WTC11 (cell line): ENCODE results near the gene ATXN10. TPM values are rescaled to one million over a fixed set of nuclear protein-coding genes. Genes with fewer than 3 reads are reported as not detected.

Source experiments
- ATAC-seq: fragments of 200-7000 bp; cut with Tn5 transposase; 2 replicates; pipeline ENCODE4 v1.10.0; 2021; ENCODE audit warnings: mild to moderate bottlenecking, moderate library complexity
- CTCF ChIA-PET: fragments of 300-600 bp; sonication (Branson Sonifier 250); formaldehyde crosslinking; loops from one replicate; lab custom pipeline; 2021; ENCODE audit warnings: antibody characterized with exemption; lab: Charles Lee
- POLR2A ChIA-PET: fragments of 350-600 bp; sonication (Branson Sonifier 250); formaldehyde crosslinking; loops from one replicate; lab custom pipeline; 2021; ENCODE audit warnings: antibody characterized with exemption; lab: Charles Lee
- DNase-seq: peaks from one replicate; pipeline ENCODE4 v3.0.0; 2021; ENCODE audit warnings: low spot score
- H3K27ac Mint-ChIP-seq: 2 replicates; pipeline ENCODE4 v1.8.0; 2021; ENCODE audit warnings: mixed read lengths
- H3K27me3 Mint-ChIP-seq: 2 replicates; pipeline ENCODE4 v1.8.0; 2021; ENCODE audit warnings: low read depth, mild to moderate bottlenecking, moderate library complexity, mixed read lengths
- H3K36me3 Mint-ChIP-seq: 2 replicates; pipeline ENCODE4 v1.8.0; 2021; ENCODE audit warnings: mixed read lengths
- H3K4me1 Mint-ChIP-seq: 2 replicates; pipeline ENCODE4 v1.8.0; 2022; ENCODE audit warnings: mixed read lengths
- H3K4me3 Mint-ChIP-seq: 2 replicates; pipeline ENCODE4 v1.8.0; 2021; ENCODE audit warnings: mild to moderate bottlenecking, moderate library complexity, mixed read lengths
- H3K9me3 Mint-ChIP-seq: 2 replicates; pipeline ENCODE4 v1.8.0; 2021; ENCODE audit warnings: mixed read lengths
- CREM ChIP-seq: sonication (generic); formaldehyde crosslinking; IDR thresholded peaks from 2 replicates; pipeline ENCODE4 v1.8.1; 2022; ENCODE audit warnings: mild to moderate bottlenecking, missing genetic modification reagents, moderate library complexity
- ETV6 ChIP-seq: sonication (generic); formaldehyde crosslinking; IDR thresholded peaks from 2 replicates; pipeline ENCODE4 v1.8.1; 2022; ENCODE audit warnings: mild to moderate bottlenecking, missing genetic modification reagents
- FOXJ3 ChIP-seq: sonication (generic); formaldehyde crosslinking; IDR thresholded peaks from 2 replicates; pipeline ENCODE4 v1.9.0; 2021; ENCODE audit warnings: missing genetic modification reagents, mild to moderate bottlenecking, borderline replicate concordance
- GRHL2 ChIP-seq: fragments of 250-450 bp; sonication (Bioruptor Pico); IDR thresholded peaks from 2 replicates; pipeline ENCODE4 v1.8.0; 2022; ENCODE audit warnings: mild to moderate bottlenecking, moderate library complexity; ENCODE audit not compliant: insufficient replicate concordance, severe bottlenecking
- JAZF1 ChIP-seq: fragments of 250-450 bp; sonication (Bioruptor Pico); IDR thresholded peaks from 2 replicates; pipeline ENCODE4 v1.9.0; 2021; ENCODE audit warnings: moderate library complexity, mild to moderate bottlenecking, inconsistent platforms
- KAT7 ChIP-seq: sonication (generic); formaldehyde crosslinking; IDR thresholded peaks from 2 replicates; pipeline ENCODE4 v1.8.1; 2023; ENCODE audit warnings: missing genetic modification reagents, mild to moderate bottlenecking, borderline replicate concordance
- SMAD3 ChIP-seq: sonication (generic); formaldehyde crosslinking; IDR thresholded peaks from 2 replicates; pipeline ENCODE4 v1.8.0; 2022; ENCODE audit warnings: missing genetic modification reagents, mild to moderate bottlenecking, borderline replicate concordance
- TEAD1 ChIP-seq: sonication (generic); formaldehyde crosslinking; IDR thresholded peaks from 2 replicates; pipeline ENCODE4 v1.8.0; 2022; ENCODE audit warnings: mild to moderate bottlenecking, missing genetic modification reagents
- ZBTB21 ChIP-seq: sonication (generic); formaldehyde crosslinking; IDR thresholded peaks from 2 replicates; pipeline ENCODE4 v1.8.1; 2023; ENCODE audit warnings: mild to moderate bottlenecking, missing genetic modification reagents, borderline replicate concordance
- ZNF138 ChIP-seq: sonication (generic); formaldehyde crosslinking; conservative IDR thresholded peaks from 2 replicates; pipeline ENCODE4 v1.8.1; 2022; ENCODE audit warnings: mild to moderate bottlenecking, moderate library complexity, missing genetic modification reagents
- total RNA-seq: library from RNA; stranded (reverse); gene quantifications from 3 replicates; pipeline ENCODE4 v1.2.3, GENCODE V29; 2021
- TF ChIP-seq, protein P1 (sequence below): sonication (generic); formaldehyde crosslinking; IDR thresholded peaks from 2 replicates; pipeline ENCODE4 v1.8.0; 2023; ENCODE audit warnings: missing genetic modification reagents
- TF ChIP-seq, protein P2 (sequence below): sonication (generic); formaldehyde crosslinking; IDR thresholded peaks from 2 replicates; pipeline ENCODE4 v1.8.1; 2022; ENCODE audit warnings: low read depth, missing genetic modification reagents, borderline replicate concordance
- TF ChIP-seq, protein P3 (sequence below): fragments of 250-450 bp; sonication (Bioruptor Pico); IDR thresholded peaks from 2 replicates; pipeline ENCODE4 v1.8.0; 2021; ENCODE audit warnings: mild to moderate bottlenecking
- TF ChIP-seq, protein P4 (sequence below): sonication (generic); formaldehyde crosslinking; IDR thresholded peaks from 2 replicates; pipeline ENCODE4 v1.8.0; 2022; ENCODE audit warnings: missing genetic modification reagents
- TF ChIP-seq, protein P5 (sequence below): sonication (generic); formaldehyde crosslinking; conservative IDR thresholded peaks from 2 replicates; pipeline ENCODE4 v1.8.1; 2022; ENCODE audit warnings: mild to moderate bottlenecking, missing genetic modification reagents
- TF ChIP-seq, protein P6 (sequence below): sonication (generic); formaldehyde crosslinking; IDR thresholded peaks from 2 replicates; pipeline ENCODE4 v1.8.0; 2022; ENCODE audit warnings: mild to moderate bottlenecking, missing genetic modification reagents

The ATXN10 gene
- total RNA-seq, 1 experiment from 2014 or later: 185 TPM

DNA sequence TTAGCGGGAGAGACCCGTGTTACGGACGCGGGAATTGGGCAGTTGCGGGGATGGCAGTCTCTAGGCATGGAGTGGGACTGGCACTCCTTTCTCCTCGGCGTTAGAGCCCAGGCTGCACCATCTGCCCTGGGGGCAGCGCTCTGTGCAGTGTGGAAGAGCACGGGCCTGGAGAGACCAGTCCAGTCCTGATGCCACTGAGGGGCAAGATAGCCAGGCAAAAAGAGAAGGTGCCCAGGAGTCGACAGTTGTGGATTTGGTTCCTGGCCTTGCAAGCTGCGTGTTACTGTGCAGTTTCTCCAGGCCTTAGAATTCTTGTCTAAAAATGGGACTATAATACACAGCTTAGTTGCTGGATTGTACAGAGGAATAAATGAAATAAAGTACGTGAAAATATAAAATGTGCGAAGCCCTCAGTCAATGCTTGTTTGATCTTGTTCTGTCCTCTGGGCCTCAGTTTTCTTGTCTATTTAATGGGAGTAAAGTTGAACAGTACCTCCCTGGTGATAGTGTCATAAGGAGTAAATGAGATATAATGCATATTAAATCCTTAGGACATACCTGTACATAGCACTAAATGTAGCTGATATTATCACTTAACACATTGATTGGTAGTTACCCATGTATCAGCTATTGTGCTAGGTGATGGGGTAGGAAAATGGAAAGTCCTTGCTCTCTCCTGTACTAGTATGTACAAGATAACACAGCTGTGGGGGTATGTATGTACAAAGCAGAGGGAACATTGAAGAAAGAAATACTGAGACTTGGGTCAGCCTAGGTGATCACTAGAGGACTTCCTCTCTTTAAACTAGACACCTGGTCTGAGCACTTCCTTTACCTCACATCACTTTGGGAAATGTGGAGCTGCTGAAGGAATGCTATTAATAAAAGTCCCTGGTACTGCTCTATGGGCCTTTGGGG, 1.2 kb downstream of the ATXN10 start:
- POLR2A ChIA-PET: no interaction called here

DNA sequence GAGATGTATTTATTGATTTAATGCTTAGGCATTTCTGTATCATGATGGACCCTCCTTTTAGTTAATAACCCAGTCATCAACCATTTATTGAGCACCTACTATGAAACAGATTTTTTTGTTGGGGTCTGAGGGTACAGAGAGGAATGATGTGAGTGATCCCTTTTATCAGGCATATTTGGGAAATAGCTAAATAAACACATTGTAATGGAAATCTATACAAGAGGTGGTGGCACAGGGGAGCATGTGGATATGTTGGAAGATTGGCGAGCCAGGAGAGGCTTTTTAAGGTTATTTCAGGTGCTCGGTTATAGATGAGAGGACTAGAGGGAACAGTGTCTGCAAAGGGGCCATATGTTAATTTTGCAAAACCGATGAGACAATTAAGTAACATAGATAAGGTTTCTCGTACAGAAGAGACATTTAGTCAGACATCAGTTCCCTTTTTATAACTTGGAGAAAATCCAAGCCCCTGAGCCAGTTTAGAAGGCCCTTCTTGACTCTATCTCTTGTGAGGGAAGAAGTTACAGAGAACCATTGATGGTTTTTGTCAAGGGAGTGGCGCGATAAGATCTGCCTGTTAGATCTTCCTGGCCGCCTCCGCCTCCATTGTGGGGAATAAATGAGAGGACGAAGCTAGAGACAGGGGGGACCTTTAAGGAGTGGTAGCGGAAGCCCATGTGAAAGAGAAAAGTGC, 2.0 kb downstream of the ATXN10 start:
- Mint-ChIP-seq H3K27me3 (no peaks in the 10 kb centered on the region), H3K4me3 (peak overlapping the region; percentile 92), H3K9me3 (no peaks in the 10 kb centered on the region), H3K27ac (peak overlapping the region; percentile 23), H3K4me1 (peaks cover 27% of the 10 kb centered on the region), H3K36me3 (0 out of 2 replicates have a peak, but pooled peaks cover 7% of the 10 kb centered on the region)
- ATAC-seq (no peak), DNase-seq (no peak)
- ChIA-PET POLR2A (no interaction called here), CTCF (no interaction called here)
- TF ChIP-seq, protein P1, sequence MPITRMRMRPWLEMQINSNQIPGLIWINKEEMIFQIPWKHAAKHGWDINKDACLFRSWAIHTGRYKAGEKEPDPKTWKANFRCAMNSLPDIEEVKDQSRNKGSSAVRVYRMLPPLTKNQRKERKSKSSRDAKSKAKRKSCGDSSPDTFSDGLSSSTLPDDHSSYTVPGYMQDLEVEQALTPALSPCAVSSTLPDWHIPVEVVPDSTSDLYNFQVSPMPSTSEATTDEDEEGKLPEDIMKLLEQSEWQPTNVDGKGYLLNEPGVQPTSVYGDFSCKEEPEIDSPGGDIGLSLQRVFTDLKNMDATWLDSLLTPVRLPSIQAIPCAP (CRISPR knock-in tag): no peak
- no peak for TF ChIP-seq ZBTB21 (CRISPR knock-in tag)
- no peak for TF ChIP-seq CREM (CRISPR knock-in tag)
- no peak for TF ChIP-seq TEAD1 (CRISPR knock-in tag)
- no peak for TF ChIP-seq JAZF1 (CRISPR knock-in tag)
- TF ChIP-seq, protein P2, sequence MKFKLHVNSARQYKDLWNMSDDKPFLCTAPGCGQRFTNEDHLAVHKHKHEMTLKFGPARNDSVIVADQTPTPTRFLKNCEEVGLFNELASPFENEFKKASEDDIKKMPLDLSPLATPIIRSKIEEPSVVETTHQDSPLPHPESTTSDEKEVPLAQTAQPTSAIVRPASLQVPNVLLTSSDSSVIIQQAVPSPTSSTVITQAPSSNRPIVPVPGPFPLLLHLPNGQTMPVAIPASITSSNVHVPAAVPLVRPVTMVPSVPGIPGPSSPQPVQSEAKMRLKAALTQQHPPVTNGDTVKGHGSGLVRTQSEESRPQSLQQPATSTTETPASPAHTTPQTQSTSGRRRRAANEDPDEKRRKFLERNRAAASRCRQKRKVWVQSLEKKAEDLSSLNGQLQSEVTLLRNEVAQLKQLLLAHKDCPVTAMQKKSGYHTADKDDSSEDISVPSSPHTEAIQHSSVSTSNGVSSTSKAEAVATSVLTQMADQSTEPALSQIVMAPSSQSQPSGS (CRISPR knock-in tag): no peak
- TF ChIP-seq, protein P3, sequence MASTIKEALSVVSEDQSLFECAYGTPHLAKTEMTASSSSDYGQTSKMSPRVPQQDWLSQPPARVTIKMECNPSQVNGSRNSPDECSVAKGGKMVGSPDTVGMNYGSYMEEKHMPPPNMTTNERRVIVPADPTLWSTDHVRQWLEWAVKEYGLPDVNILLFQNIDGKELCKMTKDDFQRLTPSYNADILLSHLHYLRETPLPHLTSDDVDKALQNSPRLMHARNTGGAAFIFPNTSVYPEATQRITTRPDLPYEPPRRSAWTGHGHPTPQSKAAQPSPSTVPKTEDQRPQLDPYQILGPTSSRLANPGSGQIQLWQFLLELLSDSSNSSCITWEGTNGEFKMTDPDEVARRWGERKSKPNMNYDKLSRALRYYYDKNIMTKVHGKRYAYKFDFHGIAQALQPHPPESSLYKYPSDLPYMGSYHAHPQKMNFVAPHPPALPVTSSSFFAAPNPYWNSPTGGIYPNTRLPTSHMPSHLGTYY (CRISPR knock-in tag): no peak
- TF ChIP-seq, protein P4, sequence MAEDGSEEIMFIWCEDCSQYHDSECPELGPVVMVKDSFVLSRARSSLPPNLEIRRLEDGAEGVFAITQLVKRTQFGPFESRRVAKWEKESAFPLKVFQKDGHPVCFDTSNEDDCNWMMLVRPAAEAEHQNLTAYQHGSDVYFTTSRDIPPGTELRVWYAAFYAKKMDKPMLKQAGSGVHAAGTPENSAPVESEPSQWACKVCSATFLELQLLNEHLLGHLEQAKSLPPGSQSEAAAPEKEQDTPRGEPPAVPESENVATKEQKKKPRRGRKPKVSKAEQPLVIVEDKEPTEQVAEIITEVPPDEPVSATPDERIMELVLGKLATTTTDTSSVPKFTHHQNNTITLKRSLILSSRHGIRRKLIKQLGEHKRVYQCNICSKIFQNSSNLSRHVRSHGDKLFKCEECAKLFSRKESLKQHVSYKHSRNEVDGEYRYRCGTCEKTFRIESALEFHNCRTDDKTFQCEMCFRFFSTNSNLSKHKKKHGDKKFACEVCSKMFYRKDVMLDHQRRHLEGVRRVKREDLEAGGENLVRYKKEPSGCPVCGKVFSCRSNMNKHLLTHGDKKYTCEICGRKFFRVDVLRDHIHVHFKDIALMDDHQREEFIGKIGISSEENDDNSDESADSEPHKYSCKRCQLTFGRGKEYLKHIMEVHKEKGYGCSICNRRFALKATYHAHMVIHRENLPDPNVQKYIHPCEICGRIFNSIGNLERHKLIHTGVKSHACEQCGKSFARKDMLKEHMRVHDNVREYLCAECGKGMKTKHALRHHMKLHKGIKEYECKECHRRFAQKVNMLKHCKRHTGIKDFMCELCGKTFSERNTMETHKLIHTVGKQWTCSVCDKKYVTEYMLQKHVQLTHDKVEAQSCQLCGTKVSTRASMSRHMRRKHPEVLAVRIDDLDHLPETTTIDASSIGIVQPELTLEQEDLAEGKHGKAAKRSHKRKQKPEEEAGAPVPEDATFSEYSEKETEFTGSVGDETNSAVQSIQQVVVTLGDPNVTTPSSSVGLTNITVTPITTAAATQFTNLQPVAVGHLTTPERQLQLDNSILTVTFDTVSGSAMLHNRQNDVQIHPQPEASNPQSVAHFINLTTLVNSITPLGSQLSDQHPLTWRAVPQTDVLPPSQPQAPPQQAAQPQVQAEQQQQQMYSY (CRISPR knock-in tag): no peak
- TF ChIP-seq GRHL2 (CRISPR knock-in tag): no peak
- TF ChIP-seq SMAD3 (CRISPR knock-in tag): no peak
- TF ChIP-seq FOXJ3 (CRISPR knock-in tag): no peak
- TF ChIP-seq, protein P5, sequence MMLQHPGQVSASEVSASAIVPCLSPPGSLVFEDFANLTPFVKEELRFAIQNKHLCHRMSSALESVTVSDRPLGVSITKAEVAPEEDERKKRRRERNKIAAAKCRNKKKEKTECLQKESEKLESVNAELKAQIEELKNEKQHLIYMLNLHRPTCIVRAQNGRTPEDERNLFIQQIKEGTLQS (CRISPR knock-in tag): no peak

More for the DNA sequence above, 1.2 kb downstream of the ATXN10 start:
- CTCF ChIA-PET: interaction anchor here (1.6 kb wide), 1 partner anchor 191 kb away, joined by 9 read pairs; no protein-coding TSS in a partner anchor
- ATAC-seq: peak; percentile 7
- Mint-ChIP-seq H3K9me3 (no peaks in the 10 kb centered on the region), H3K4me1 (peaks cover 26% of the 10 kb centered on the region), H3K27ac (no peak overlapping the region; the same call in 1 of the 2 replicates), H3K36me3 (0 out of 2 replicates have a peak, but pooled peaks cover 7% of the 10 kb centered on the region), H3K4me3 (peak overlapping the region; percentile 92), H3K27me3 (no peaks in the 10 kb centered on the region; the same call in 1 of the 2 replicates)
- TF ChIP-seq, protein P6, sequence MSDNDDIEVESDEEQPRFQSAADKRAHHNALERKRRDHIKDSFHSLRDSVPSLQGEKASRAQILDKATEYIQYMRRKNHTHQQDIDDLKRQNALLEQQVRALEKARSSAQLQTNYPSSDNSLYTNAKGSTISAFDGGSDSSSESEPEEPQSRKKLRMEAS (CRISPR knock-in tag): 0 out of 2 replicates have a peak, but pooled peaks have one; percentile 2
- peak; percentile 34; the same call in 1 of the 2 replicates for TF ChIP-seq ETV6 (CRISPR knock-in tag)
- TF ChIP-seq, protein P4 (CRISPR knock-in tag): peak; percentile 16; the same call in 1 of the 2 replicates
- no peak for TF ChIP-seq JAZF1 (CRISPR knock-in tag)
- no peak for TF ChIP-seq ZNF138 (CRISPR knock-in tag)
- TF ChIP-seq, protein P5 (CRISPR knock-in tag): 0 out of 2 replicates have a peak, but pooled peaks have one; percentile 30
- 0 out of 2 replicates have a peak, but pooled peaks have one; percentile 7 for TF ChIP-seq KAT7 (CRISPR knock-in tag)
- DNase-seq: no peak
